Endothelial cell (in vitro differentiated cells): ENCODE results near the gene WNT5A. TPM values are rescaled to one million over a fixed set of nuclear protein-coding genes. Genes with fewer than 3 reads are reported as not detected.

Experiments
- DNase-seq: peaks from one replicate; pipeline ENCODE4 v3.0.0; 2021; ENCODE audit warnings: low spot score
- H3K27ac Mint-ChIP-seq: one replicate; pipeline ENCODE4 v1.8.0; 2021; ENCODE audit warnings: mixed read lengths, inconsistent platforms; ENCODE audit not compliant: unreplicated experiment
- H3K27me3 Mint-ChIP-seq: one replicate; pipeline ENCODE4 v1.8.0; 2021; ENCODE audit warnings: mild to moderate bottlenecking, moderate library complexity, mixed read lengths, inconsistent platforms; ENCODE audit not compliant: unreplicated experiment
- H3K36me3 Mint-ChIP-seq: one replicate; pipeline ENCODE4 v1.8.0; 2021; ENCODE audit warnings: mild to moderate bottlenecking, low read depth, mixed read lengths, inconsistent platforms; ENCODE audit not compliant: unreplicated experiment
- H3K4me1 Mint-ChIP-seq: one replicate; pipeline ENCODE4 v1.8.0; 2021; ENCODE audit warnings: mild to moderate bottlenecking, mixed read lengths, inconsistent platforms; ENCODE audit not compliant: unreplicated experiment
- H3K4me3 Mint-ChIP-seq: one replicate; pipeline ENCODE4 v1.8.0; 2021; ENCODE audit warnings: mild to moderate bottlenecking, mixed read lengths, inconsistent platforms; ENCODE audit not compliant: unreplicated experiment
- H3K9me3 Mint-ChIP-seq: one replicate; pipeline ENCODE4 v1.8.0; 2021; ENCODE audit warnings: mixed read lengths, inconsistent platforms; ENCODE audit not compliant: unreplicated experiment
- total RNA-seq: library from RNA; stranded (reverse); fragmentation: NEBNext Ultra II Directional; extraction: Animal tissue kit (Norgen Biotek cat#: 25700); gene quantifications from one replicate; pipeline ENCODE4 v1.2.1, GENCODE V29; 2021; ENCODE audit not compliant: unreplicated experiment
- TF ChIP-seq, protein P1 (sequence below): fragments of 200-600 bp; sonication (generic); IDR thresholded peaks from one replicate; pipeline ENCODE4 v1.5.0; 2021; ENCODE audit warnings: antibody characterized with exemption; ENCODE audit not compliant: unreplicated experiment

The WNT5A gene
- total RNA-seq, 1 donor from 2014 or later: 9.7 TPM

GRCh38 chr3:55459838-55460237, 27.3 kb downstream of the WNT5A start:
- no peak for DNase-seq
- H3K4me1 Mint-ChIP-seq: no peaks in the 10 kb centered on the region

DNA sequence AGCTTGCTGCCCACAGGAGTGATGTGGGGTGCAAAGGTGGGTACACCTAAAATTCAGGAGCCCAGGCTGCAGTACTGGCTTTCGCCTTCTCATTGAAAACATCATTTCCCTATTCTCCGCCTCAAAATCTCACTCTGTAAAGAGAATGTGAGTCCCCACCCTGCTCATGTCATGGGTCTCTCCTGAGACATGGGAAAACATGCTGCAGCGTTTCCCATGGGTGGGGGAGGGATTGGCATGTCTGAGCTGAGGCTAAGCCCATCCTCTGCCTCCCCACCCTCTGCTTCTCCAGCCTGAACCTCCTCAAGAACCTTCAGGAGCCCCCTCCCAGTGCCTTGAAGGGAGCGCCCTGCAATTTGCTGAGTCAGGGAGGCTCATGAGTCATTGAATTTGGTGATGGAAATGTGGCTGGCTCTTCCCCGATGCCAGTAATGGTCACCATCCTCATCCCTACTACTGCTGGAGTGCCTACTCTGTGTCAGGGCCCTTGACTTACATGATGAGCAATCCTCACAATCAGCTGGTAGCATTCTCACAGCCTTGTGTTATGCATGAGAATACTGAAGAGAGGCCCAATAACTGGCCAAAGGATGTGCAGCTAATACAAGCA, 28.8 kb downstream of the WNT5A start:
- Mint-ChIP-seq H3K27ac (no peak overlapping the region), H3K4me3 (no peak overlapping the region), H3K9me3 (no peaks in the 10 kb centered on the region), H3K27me3 (peaks cover 3% of the 10 kb centered on the region), H3K4me1 (peaks cover 8% of the 10 kb centered on the region), H3K36me3 (no peaks in the 10 kb centered on the region)
- DNase-seq: no peak
- TF ChIP-seq, protein P1, sequence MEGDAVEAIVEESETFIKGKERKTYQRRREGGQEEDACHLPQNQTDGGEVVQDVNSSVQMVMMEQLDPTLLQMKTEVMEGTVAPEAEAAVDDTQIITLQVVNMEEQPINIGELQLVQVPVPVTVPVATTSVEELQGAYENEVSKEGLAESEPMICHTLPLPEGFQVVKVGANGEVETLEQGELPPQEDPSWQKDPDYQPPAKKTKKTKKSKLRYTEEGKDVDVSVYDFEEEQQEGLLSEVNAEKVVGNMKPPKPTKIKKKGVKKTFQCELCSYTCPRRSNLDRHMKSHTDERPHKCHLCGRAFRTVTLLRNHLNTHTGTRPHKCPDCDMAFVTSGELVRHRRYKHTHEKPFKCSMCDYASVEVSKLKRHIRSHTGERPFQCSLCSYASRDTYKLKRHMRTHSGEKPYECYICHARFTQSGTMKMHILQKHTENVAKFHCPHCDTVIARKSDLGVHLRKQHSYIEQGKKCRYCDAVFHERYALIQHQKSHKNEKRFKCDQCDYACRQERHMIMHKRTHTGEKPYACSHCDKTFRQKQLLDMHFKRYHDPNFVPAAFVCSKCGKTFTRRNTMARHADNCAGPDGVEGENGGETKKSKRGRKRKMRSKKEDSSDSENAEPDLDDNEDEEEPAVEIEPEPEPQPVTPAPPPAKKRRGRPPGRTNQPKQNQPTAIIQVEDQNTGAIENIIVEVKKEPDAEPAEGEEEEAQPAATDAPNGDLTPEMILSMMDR: no peak

More at GRCh38 chr3:55459838-55460237, 27.3 kb downstream of the WNT5A start:
- H3K4me3 Mint-ChIP-seq: no peak overlapping the region
- H3K36me3 Mint-ChIP-seq: no peaks in the 10 kb centered on the region
- H3K27me3 Mint-ChIP-seq: peaks cover 1% of the 10 kb centered on the region
- H3K9me3 Mint-ChIP-seq: no peaks in the 10 kb centered on the region
- TF ChIP-seq, protein P1: no peak
- H3K27ac Mint-ChIP-seq: no peak overlapping the region

DNA sequence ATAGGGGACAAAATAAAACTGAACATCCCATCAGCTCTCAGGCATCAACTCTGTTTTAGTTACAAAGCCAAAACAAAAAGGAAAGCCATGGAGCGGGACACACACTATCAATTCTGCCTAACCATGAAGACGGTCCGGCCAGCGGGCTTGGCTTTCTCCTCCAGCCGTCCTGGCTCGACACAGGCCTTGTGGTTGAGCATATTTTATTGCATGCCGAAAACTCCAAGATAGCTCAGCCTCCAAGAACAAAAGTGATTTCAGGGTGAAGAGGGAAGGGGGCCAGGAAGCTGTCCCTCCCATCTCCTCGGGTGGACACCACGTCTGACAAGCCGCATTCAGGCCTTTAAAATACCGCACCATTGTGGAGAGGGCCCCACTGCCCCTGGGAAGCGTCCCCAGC, 31.2 kb downstream of the WNT5A start:
- no peak for DNase-seq
- TF ChIP-seq, protein P1: no peak
- Mint-ChIP-seq H3K4me1 (peaks cover 8% of the 10 kb centered on the region), H3K27me3 (peaks cover 3% of the 10 kb centered on the region), H3K4me3 (no peak overlapping the region), H3K9me3 (no peaks in the 10 kb centered on the region), H3K36me3 (no peaks in the 10 kb centered on the region), H3K27ac (no peak overlapping the region)

DNA sequence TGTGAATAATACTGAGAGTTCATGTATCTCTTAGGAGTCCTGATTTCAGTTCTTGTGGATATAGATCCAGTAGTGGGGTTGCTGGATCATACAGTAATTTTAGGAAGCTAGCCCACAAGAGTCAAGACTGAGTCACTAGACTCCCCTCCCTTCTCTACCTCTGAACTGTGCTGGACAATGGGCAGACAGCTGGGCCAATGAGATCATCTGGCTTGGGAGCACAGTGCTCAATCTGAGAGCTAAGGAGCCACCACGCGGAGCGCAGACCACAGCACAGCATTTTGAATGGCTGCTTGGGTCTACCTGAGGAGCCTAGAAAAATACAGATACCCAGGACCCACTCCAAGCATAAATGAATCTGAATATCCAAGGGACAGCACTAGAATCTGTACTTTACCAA, 32.5 kb downstream of the WNT5A start:
- no peak overlapping the region for H3K4me3 Mint-ChIP-seq
- no peaks in the 10 kb centered on the region for H3K36me3 Mint-ChIP-seq
- no peak for DNase-seq

DNA sequence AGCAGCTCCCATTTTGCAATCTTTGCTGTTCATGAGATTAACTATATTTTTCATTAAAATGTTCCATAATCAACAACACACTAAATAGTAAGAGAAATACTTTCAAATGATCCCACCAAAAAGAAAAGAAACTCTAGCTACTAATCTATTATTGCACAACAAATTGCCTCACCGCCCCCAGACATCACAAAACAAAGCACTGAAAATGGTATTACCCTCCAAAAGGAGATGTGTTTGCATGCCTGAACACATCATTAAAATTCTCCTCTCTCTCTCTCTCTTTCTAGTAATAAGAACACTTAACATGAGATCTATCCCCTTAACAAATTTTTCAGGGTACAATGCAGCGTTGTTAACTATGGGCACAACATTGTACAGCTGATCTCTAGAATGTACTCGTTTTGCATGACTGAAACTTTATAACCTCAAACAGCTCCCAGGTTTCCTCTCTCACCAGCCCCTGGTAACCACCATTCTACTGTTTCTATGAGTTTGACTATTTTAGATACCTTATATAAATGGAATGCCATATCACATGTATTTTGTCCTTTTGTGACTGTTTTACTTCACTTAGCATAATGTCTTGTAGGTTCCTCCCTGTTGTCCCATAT, 33.1 kb downstream of the WNT5A start:
- Mint-ChIP-seq H3K9me3 (no peaks in the 10 kb centered on the region), H3K27me3 (peaks cover 2% of the 10 kb centered on the region), H3K36me3 (no peaks in the 10 kb centered on the region), H3K27ac (no peak overlapping the region), H3K4me3 (no peak overlapping the region), H3K4me1 (peaks cover 8% of the 10 kb centered on the region)
- DNase-seq: no peak
- TF ChIP-seq, protein P1: no peak

More for the DNA sequence above, 32.5 kb downstream of the WNT5A start:
- no peak overlapping the region for H3K27ac Mint-ChIP-seq
- peaks cover 2% of the 10 kb centered on the region for H3K27me3 Mint-ChIP-seq
- H3K4me1 Mint-ChIP-seq: peaks cover 8% of the 10 kb centered on the region
- no peaks in the 10 kb centered on the region for H3K9me3 Mint-ChIP-seq
- TF ChIP-seq, protein P1: no peak
